Skeletal muscle tissue (tissue), 4 donors: Measurements from ENCODE around the gene CTRB1. TPM values are rescaled to one million over a fixed set of nuclear protein-coding genes. Genes with fewer than 3 reads are reported as not detected.

Source experiments
- H3K27ac ChIP-seq: one replicate; pipeline ENCODE4 v1.7.0; 2013; ENCODE audit warnings: mild to moderate bottlenecking, low read depth, low read length, inconsistent platforms
- H3K27me3 ChIP-seq, 3 donors: one replicate each; pipeline ENCODE4 v1.7.0; 2013; ENCODE audit warnings: low read length in 3 of 3; ENCODE audit not compliant: control insufficient read depth in 3 of 3, insufficient read depth in 3 of 3
- H3K36me3 ChIP-seq, 3 donors: one replicate each; pipeline ENCODE4 v1.7.0; 2013; ENCODE audit warnings: low read length in 3 of 3; ENCODE audit not compliant: control insufficient read depth in 3 of 3, insufficient read depth in 3 of 3
- H3K4me1 ChIP-seq, 3 donors: one replicate each; pipeline ENCODE4 v1.7.0; 2013; ENCODE audit warnings: low read length in 3 of 3, mild to moderate bottlenecking in 3 of 3; ENCODE audit not compliant: control insufficient read depth in 3 of 3, insufficient read depth in 3 of 3
- H3K4me3 ChIP-seq, 3 donors: one replicate each; pipeline ENCODE4 v1.7.0; 2013; ENCODE audit warnings: low read length in 3 of 3
- H3K9ac ChIP-seq, 3 donors: one replicate each; pipeline ENCODE4 v1.7.0; 2013; ENCODE audit warnings: low read length in 3 of 3, mild to moderate bottlenecking in 3 of 3, moderate library complexity in 2 of 3, low read depth in 1 of 3
- H3K9me3 ChIP-seq, 3 donors: one replicate each; pipeline ENCODE4 v1.7.0; 2013; ENCODE audit warnings: low read length in 3 of 3; ENCODE audit not compliant: control insufficient read depth in 3 of 3
- total RNA-seq: library from RNA; depleted of rRNA; stranded (reverse); fragments of >200 nt; gene quantifications from one replicate; pipeline ENCODE4 v1.2.3, GENCODE V29; 2014
- donor health status: Osteomylitis.

The CTRB1 gene
- total RNA-seq: not detected

GRCh38 chr16:75218256-75219076 lies at the start of gene CTRB1:
Gene CTRB1, plus strand, starts transcription at chr16:75218988. Its CDS starts 20 bp downstream, at chr16:75219008.
- Histone ChIP-seq H3K4me1 (no peaks in the 10 kb centered on the region), H3K27me3 (no peaks in the 10 kb centered on the region), H3K9me3 (no peaks in the 10 kb centered on the region), H3K36me3 (no peaks in the 10 kb centered on the region), H3K27ac (no peak within 1 kb of the TSS), H3K9ac (no peak within 1 kb of the TSS), H3K4me3 (no peak within 1 kb of the TSS)

- Histone ChIP-seq H3K27ac (no peak overlapping the region), H3K36me3 (peaks cover 33 to 45% (median 45%) of the 10 kb centered on the region in 3 donors), H3K4me3 (peak overlapping the region in 2 of 3 donors; percentile 4 to 17)
These were observed 48.8 kb upstream of the CTRB1 start for GRCh38 chr16:75169899-75170405.

GRCh38 chr16:75172578-75172977 lies 46.2 kb upstream of the CTRB1 start:
- H3K9ac ChIP-seq: no peak overlapping the region
- no peaks in the 10 kb centered on the region for H3K27me3 ChIP-seq
- H3K36me3 ChIP-seq: peaks cover 22 to 35% (median 35%) of the 10 kb centered on the region in 3 donors
- H3K27ac ChIP-seq: no peak overlapping the region
- no peak overlapping the region for H3K4me3 ChIP-seq
- no peaks in the 10 kb centered on the region for H3K4me1 ChIP-seq
- peaks cover 5 to 39% (median 29%) of the 10 kb centered on the region in 3 donors for H3K9me3 ChIP-seq

More at GRCh38 chr16:75169899-75170405, 48.8 kb upstream of the CTRB1 start:
- peaks cover 0 to 34% (median 19%) of the 10 kb centered on the region in 3 donors for H3K9me3 ChIP-seq
- no peaks in the 10 kb centered on the region for H3K4me1 ChIP-seq
- H3K9ac ChIP-seq: no peak overlapping the region
- H3K27me3 ChIP-seq: no peaks in the 10 kb centered on the region

- Histone ChIP-seq H3K9me3 (peaks cover 5 to 18% (median 17%) of the 10 kb centered on the region in 3 donors), H3K27ac (no peak overlapping the region), H3K9ac (no peak overlapping the region), H3K4me3 (no peak overlapping the region), H3K36me3 (peaks cover 4 to 11% (median 10%) of the 10 kb centered on the region in 3 donors), H3K4me1 (no peaks in the 10 kb centered on the region), H3K27me3 (no peaks in the 10 kb centered on the region)
These were observed 43.7 kb upstream of the CTRB1 start for GRCh38 chr16:75175074-75175473.

- H3K4me3 ChIP-seq: no peak overlapping the region
- peaks cover 5 to 13% (median 10%) of the 10 kb centered on the region in 3 donors for H3K9me3 ChIP-seq
- no peak overlapping the region for H3K27ac ChIP-seq
- H3K9ac ChIP-seq: no peak overlapping the region
- no peaks in the 10 kb centered on the region for H3K36me3 ChIP-seq
- H3K4me1 ChIP-seq: no peaks in the 10 kb centered on the region
- H3K27me3 ChIP-seq: no peaks in the 10 kb centered on the region
These were observed 41.9 kb upstream of the CTRB1 start for GRCh38 chr16:75176926-75177325.

GRCh38 chr16:75179208-75179607 lies 39.6 kb upstream of the CTRB1 start:
- H3K27ac ChIP-seq: no peak overlapping the region
- no peaks in the 10 kb centered on the region for H3K27me3 ChIP-seq
- no peaks in the 10 kb centered on the region for H3K36me3 ChIP-seq
- peaks cover 5 to 13% (median 5%) of the 10 kb centered on the region in 3 donors for H3K9me3 ChIP-seq
- H3K9ac ChIP-seq: no peak overlapping the region
- H3K4me1 ChIP-seq: no peaks in the 10 kb centered on the region
- H3K4me3 ChIP-seq: no peak overlapping the region

- no peak overlapping the region for H3K27ac ChIP-seq
- H3K27me3 ChIP-seq: no peaks in the 10 kb centered on the region
- H3K4me1 ChIP-seq: no peaks in the 10 kb centered on the region
- no peaks in the 10 kb centered on the region for H3K36me3 ChIP-seq
- no peak overlapping the region for H3K9ac ChIP-seq
- H3K9me3 ChIP-seq: peaks cover 0 to 5% (median 4%) of the 10 kb centered on the region in 3 donors
- no peak overlapping the region for H3K4me3 ChIP-seq
These were observed 37.2 kb upstream of the CTRB1 start for GRCh38 chr16:75181630-75182029.

- no peaks in the 10 kb centered on the region for H3K4me1 ChIP-seq
- no peaks in the 10 kb centered on the region for H3K9me3 ChIP-seq
These were observed 29.8 kb upstream of the CTRB1 start for GRCh38 chr16:75188832-75189477.

GRCh38 chr16:75189638-75190245 lies 29.0 kb upstream of the CTRB1 start:
- Histone ChIP-seq H3K36me3 (no peaks in the 10 kb centered on the region), H3K9ac (no peak overlapping the region)

More at GRCh38 chr16:75188832-75189477, 29.8 kb upstream of the CTRB1 start:
- H3K4me3 ChIP-seq: no peak overlapping the region
- no peak overlapping the region for H3K9ac ChIP-seq
- peaks cover 4 to 12% (median 8%) of the 10 kb centered on the region in 3 donors for H3K27me3 ChIP-seq
- H3K36me3 ChIP-seq: no peaks in the 10 kb centered on the region
- H3K27ac ChIP-seq: no peak overlapping the region

More at GRCh38 chr16:75189638-75190245, 29.0 kb upstream of the CTRB1 start:
- Histone ChIP-seq H3K4me1 (no peaks in the 10 kb centered on the region), H3K4me3 (no peak overlapping the region), H3K27me3 (peaks cover 4 to 12% (median 8%) of the 10 kb centered on the region in 3 donors), H3K27ac (no peak overlapping the region), H3K9me3 (no peaks in the 10 kb centered on the region)
